WERI-Rb-1 (cell line): ENCODE data around the gene CACNA1H.

Experiments used
- DNase-seq: peaks from one replicate; pipeline ENCODE4 v3.0.0-alpha.2; 2020
- H3K27ac ChIP-seq: fragments of 250-450 bp; sonication (Bioruptor Pico); 2 replicates; pipeline ENCODE4 v1.5.1; 2020; ENCODE audit warnings: mild to moderate bottlenecking, moderate library complexity
- H3K27me3 ChIP-seq: fragments of 250-450 bp; sonication (Bioruptor Pico); 2 replicates; pipeline ENCODE4 v1.5.1; 2021; ENCODE audit warnings: mild to moderate bottlenecking, low read depth, moderate library complexity; ENCODE audit not compliant: insufficient read depth, severe bottlenecking
- H3K36me3 ChIP-seq: fragments of 250-450 bp; sonication (Bioruptor Pico); 2 replicates; pipeline ENCODE4 v1.5.1; 2020; ENCODE audit warnings: mild to moderate bottlenecking, moderate library complexity
- H3K4me3 ChIP-seq: 2 replicates; pipeline ENCODE4 v1.5.1; 2011; ENCODE audit warnings: low read depth, mild to moderate bottlenecking, control low read depth, low read length
- H3K9me3 ChIP-seq: fragments of 250-450 bp; sonication (Bioruptor Pico); 2 replicates; pipeline ENCODE4 v1.5.1; 2021; ENCODE audit warnings: mild to moderate bottlenecking, moderate library complexity; ENCODE audit not compliant: severe bottlenecking
- CTCF ChIP-seq: IDR thresholded peaks from 2 replicates; pipeline ENCODE4 v1.5.1; 2011; ENCODE audit warnings: low read depth, mild to moderate bottlenecking, control low read depth, inconsistent platforms, low read length

The CACNA1H gene

GRCh38 chr16:1158456-1159324 lies 5.8 kb downstream of the CACNA1H start:
- no peak for TF ChIP-seq CTCF
- H3K27ac ChIP-seq, result peak overlapping the region; percentile 95
- DNase-seq, result peak; percentile 90
- H3K36me3 ChIP-seq, result peaks cover 54% of the 10 kb centered on the region
- H3K4me3 ChIP-seq, result peak overlapping the region; percentile 34
- H3K9me3 ChIP-seq, result no peaks in the 10 kb centered on the region
- H3K27me3 ChIP-seq, result no peaks in the 10 kb centered on the region

GRCh38 chr16:1159325-1159972 lies 6.5 kb downstream of the CACNA1H start:
- Histone ChIP-seq H3K27me3 (no peaks in the 10 kb centered on the region), H3K4me3 (peak overlapping the region; percentile 35), H3K36me3 (peaks cover 57% of the 10 kb centered on the region), H3K9me3 (no peaks in the 10 kb centered on the region), H3K27ac (peak overlapping the region; percentile 95)
- TF ChIP-seq CTCF, result no peak
- DNase-seq, result peak; percentile 92

GRCh38 chr16:1159973-1160772 lies 7.3 kb downstream of the CACNA1H start:
- H3K4me3 ChIP-seq, result peak overlapping the region; percentile 35
- TF ChIP-seq CTCF, result no peak
- DNase-seq, result peak; percentile 72
- H3K9me3 ChIP-seq, result no peaks in the 10 kb centered on the region
- peak overlapping the region; percentile 95 for H3K27ac ChIP-seq
- no peaks in the 10 kb centered on the region for H3K27me3 ChIP-seq
- peaks cover 52% of the 10 kb centered on the region for H3K36me3 ChIP-seq

GRCh38 chr16:1160773-1161348 lies 8.0 kb downstream of the CACNA1H start:
- TF ChIP-seq CTCF, result no peak
- DNase-seq, result no peak
- Histone ChIP-seq H3K4me3 (no peak overlapping the region), H3K36me3 (peaks cover 50% of the 10 kb centered on the region), H3K9me3 (no peaks in the 10 kb centered on the region), H3K27ac (peak overlapping the region; percentile 95), H3K27me3 (no peaks in the 10 kb centered on the region)

- H3K9me3 ChIP-seq, result no peaks in the 10 kb centered on the region
- no peak overlapping the region for H3K4me3 ChIP-seq
- no peak for TF ChIP-seq CTCF
- peaks cover 35% of the 10 kb centered on the region for H3K36me3 ChIP-seq
- no peak for DNase-seq
- H3K27me3 ChIP-seq, result no peaks in the 10 kb centered on the region
- H3K27ac ChIP-seq, result no peak overlapping the region
Measured at GRCh38 chr16:1162701-1163566, 10.0 kb downstream of the CACNA1H start.
